A673 (cell line): ENCODE data around the gene SUCLG1. TPM values are rescaled to one million over a fixed set of nuclear protein-coding genes. Genes with fewer than 3 reads are reported as not detected.

Source experiments
- BruUV-seq: library from RNA; stranded (reverse); fragments of 400-500 nt; replicated peaks from 2 replicates; lab custom pipeline; 2021; lab: Mats Ljungman, UMichigan
- CTCF ChIA-PET: fragments of 300-600 bp; sonication (Branson Sonifier 250); formaldehyde crosslinking; loops from one replicate; lab custom pipeline; 2022; ENCODE audit warnings: antibody characterized with exemption; lab: Charles Lee
- POLR2A ChIA-PET: fragments of 300-600 bp; sonication (Branson Sonifier 250); formaldehyde crosslinking; loops from one replicate; lab custom pipeline; 2022; ENCODE audit warnings: antibody characterized with exemption; ENCODE audit not compliant: low non-redundant PET; lab: Charles Lee
- DNase-seq: peaks from one replicate; pipeline ENCODE4 v3.0.0-alpha.2; 2015; ENCODE audit warnings: low spot score
- H3K27ac ChIP-seq: fragments of 200-600 bp; sonication (generic); 2 replicates; pipeline ENCODE4 v1.5.1; 2016; ENCODE audit warnings: mixed run types, low read depth, mild to moderate bottlenecking, mixed read lengths, antibody characterized with exemption, low read length; ENCODE audit not compliant: poor library complexity, severe bottlenecking
- H3K27me3 ChIP-seq: fragments of 200-600 bp; sonication (generic); replicated peaks from 2 replicates; pipeline ENCODE4 v1.6.1; 2017; ENCODE audit warnings: mixed run types, low read depth, mild to moderate bottlenecking, mixed read lengths, antibody characterized with exemption, low read length; ENCODE audit not compliant: insufficient read depth, poor library complexity
- H3K36me3 ChIP-seq: fragments of 200-600 bp; sonication (generic); 2 replicates; pipeline ENCODE4 v1.6.1; 2016; ENCODE audit warnings: mixed run types, mild to moderate bottlenecking, mixed read lengths, antibody characterized with exemption, low read length; ENCODE audit not compliant: insufficient read depth, poor library complexity, severe bottlenecking
- H3K4me1 ChIP-seq: fragments of 200-600 bp; sonication (generic); 2 replicates; pipeline ENCODE4 v1.6.1; 2017; ENCODE audit warnings: mixed run types, mild to moderate bottlenecking, mixed read lengths, antibody characterized with exemption, low read length; ENCODE audit not compliant: insufficient read depth, poor library complexity, severe bottlenecking
- H3K4me3 ChIP-seq: fragments of 200-600 bp; sonication (generic); 2 replicates; pipeline ENCODE4 v1.5.1; 2016; ENCODE audit warnings: low read depth, mixed run types, mild to moderate bottlenecking, mixed read lengths, low read length; ENCODE audit not compliant: poor library complexity, severe bottlenecking
- H3K9me3 ChIP-seq: fragments of 200-600 bp; sonication (generic); 2 replicates; pipeline ENCODE4 v1.6.1; 2016; ENCODE audit warnings: mixed run types, low read depth, mild to moderate bottlenecking, mixed read lengths, antibody characterized with exemption, low read length; ENCODE audit not compliant: poor library complexity, severe bottlenecking
- EZH2 ChIP-seq: fragments of 200-600 bp; sonication (generic); IDR thresholded peaks from 2 replicates; pipeline ENCODE4 v1.6.1; 2017; ENCODE audit warnings: borderline replicate concordance, low read depth, mild to moderate bottlenecking, mixed read lengths, antibody characterized with exemption, low read length; ENCODE audit not compliant: poor library complexity, severe bottlenecking
- intact Hi-C: fragments of 100-400 bp; cut with micrococcal nuclease; formaldehyde crosslinking; loops from one replicate; pipeline ENCODE4 v1.10.0; 2022; ENCODE audit not compliant: unreplicated experiment
- total RNA-seq: library from RNA; stranded (reverse); gene quantifications from 2 replicates; pipeline ENCODE4 v1.2.3, GENCODE V29; 2021
- TF ChIP-seq, protein P1 (sequence below): fragments of 300-800, 200-600 bp; sonication (generic); conservative IDR thresholded peaks from 2 replicates; pipeline ENCODE4 v1.5.1; 2017; ENCODE audit warnings: low read depth, mild to moderate bottlenecking, antibody characterized with exemption, low read length, moderate library complexity, mixed read lengths

Gene SUCLG1
- total RNA-seq, 1 experiment from 2014 or later: 88.1 TPM

DNA sequence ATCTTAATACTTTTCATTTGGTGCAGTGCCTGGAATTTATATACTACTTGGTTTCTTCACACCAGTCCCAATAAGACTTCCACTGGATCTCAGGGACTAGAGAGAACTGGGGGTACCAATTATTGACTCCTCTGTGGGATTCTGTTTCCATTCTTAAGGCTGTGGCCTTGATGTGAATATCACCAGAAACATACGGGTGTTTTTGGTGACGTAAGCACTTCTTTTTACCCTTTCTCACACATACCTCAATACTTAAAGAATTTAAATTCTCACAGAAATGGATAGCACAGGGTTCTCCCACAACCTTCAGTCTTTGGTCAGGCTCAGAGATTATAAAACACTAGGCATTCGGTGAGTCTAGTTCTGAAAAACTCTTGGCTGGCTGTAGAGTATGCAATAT, 84.1 kb downstream of the SUCLG1 start:
- POLR2A ChIA-PET: no interaction called here
- TF ChIP-seq, protein P1, sequence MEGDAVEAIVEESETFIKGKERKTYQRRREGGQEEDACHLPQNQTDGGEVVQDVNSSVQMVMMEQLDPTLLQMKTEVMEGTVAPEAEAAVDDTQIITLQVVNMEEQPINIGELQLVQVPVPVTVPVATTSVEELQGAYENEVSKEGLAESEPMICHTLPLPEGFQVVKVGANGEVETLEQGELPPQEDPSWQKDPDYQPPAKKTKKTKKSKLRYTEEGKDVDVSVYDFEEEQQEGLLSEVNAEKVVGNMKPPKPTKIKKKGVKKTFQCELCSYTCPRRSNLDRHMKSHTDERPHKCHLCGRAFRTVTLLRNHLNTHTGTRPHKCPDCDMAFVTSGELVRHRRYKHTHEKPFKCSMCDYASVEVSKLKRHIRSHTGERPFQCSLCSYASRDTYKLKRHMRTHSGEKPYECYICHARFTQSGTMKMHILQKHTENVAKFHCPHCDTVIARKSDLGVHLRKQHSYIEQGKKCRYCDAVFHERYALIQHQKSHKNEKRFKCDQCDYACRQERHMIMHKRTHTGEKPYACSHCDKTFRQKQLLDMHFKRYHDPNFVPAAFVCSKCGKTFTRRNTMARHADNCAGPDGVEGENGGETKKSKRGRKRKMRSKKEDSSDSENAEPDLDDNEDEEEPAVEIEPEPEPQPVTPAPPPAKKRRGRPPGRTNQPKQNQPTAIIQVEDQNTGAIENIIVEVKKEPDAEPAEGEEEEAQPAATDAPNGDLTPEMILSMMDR: no peak
- no peak for TF ChIP-seq EZH2
- Histone ChIP-seq H3K27me3 (peaks cover under 1% of the 10 kb centered on the region), H3K36me3 (no peaks in the 10 kb centered on the region), H3K4me1 (no peaks in the 10 kb centered on the region), H3K4me3 (no peak overlapping the region), H3K27ac (no peak overlapping the region), H3K9me3 (no peaks in the 10 kb centered on the region)
- CTCF ChIA-PET: no interaction called here
- DNase-seq: no peak
- intact Hi-C loops: no loop called here
- no TSS peak for BruUV-seq

DNA sequence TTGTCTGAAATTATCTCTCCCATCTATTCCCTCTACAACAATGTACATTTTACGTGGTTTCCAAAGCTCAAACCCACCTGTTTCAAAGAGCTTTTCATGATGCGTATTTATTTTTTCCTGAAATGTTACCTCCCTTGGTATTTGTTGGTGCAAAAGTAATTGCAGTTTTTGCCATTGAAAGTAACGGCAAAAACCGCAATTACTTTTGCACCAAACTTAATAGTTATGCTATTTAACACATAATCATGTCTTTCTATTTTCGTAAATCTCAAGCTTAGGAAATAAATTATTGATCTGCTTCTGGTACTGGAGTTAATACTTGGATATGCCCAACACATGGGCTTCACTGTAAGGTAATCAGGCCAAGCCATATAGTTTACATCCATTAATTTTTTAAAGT, 85.2 kb downstream of the SUCLG1 start:
- H3K9me3 ChIP-seq: no peaks in the 10 kb centered on the region
- no peak overlapping the region for H3K27ac ChIP-seq
- no TSS peak for BruUV-seq
- H3K36me3 ChIP-seq: no peaks in the 10 kb centered on the region
- H3K27me3 ChIP-seq: no peaks in the 10 kb centered on the region
- TF ChIP-seq, protein P1: no peak
- TF ChIP-seq EZH2: no peak
- ChIA-PET POLR2A (no interaction called here), CTCF (no interaction called here)
- no peak for DNase-seq
- no peaks in the 10 kb centered on the region for H3K4me1 ChIP-seq
- no peak overlapping the region for H3K4me3 ChIP-seq
- intact Hi-C loops: no loop called here

Other genes with a start within 250 kb of the SUCLG1 start
- not detected in 2 replicates for gene DNAH6, start 57.2 kb upstream of the SUCLG1 start, total RNA-seq